ENCODE data around the gene PRKAG3.

Gene PRKAG3

GRCh38 chr2:218815649-218816048 lies 16.0 kb downstream of the PRKAG3 start:
- no peak for TF ChIP-seq CTCF (IDR thresholded peaks at IDR 0.05; ENCODE audit: control insufficient read depth, extremely low read depth, insufficient read depth)
- no peak for DNase-seq (ENCODE audit: low read depth)
- no peak overlapping the region for H3K4me3 ChIP-seq (ENCODE audit: low read depth, low read length)

DNA sequence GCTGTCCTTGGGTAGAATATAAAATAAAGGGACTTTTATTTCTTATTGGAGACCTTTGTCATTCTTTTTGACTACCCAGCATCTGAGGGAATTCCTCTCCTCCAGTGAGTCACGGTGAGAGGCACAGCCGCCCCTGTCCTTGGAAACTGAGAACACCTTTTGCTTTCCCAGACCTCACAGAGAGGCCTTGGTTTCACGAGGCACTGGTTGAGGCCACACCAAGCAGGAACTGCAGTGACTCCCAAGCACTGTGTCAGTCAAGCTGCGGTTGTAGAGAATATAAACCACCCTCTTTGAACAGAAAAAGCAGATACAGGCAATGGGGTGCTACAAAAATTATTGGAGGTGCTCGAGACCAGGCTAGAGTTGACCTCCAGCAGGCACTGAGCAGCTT lies 16.4 kb downstream of the PRKAG3 start:
- DNase-seq (ENCODE audit: low read depth), result no peak
- TF ChIP-seq CTCF (IDR thresholded peaks at IDR 0.05; ENCODE audit: control insufficient read depth, extremely low read depth, insufficient read depth), result no peak
- H3K4me3 ChIP-seq (ENCODE audit: low read depth, low read length), result no peak overlapping the region

GRCh38 chr2:218814540-218815243 lies 16.9 kb downstream of the PRKAG3 start:
- no peak for TF ChIP-seq CTCF (IDR thresholded peaks at IDR 0.05; ENCODE audit: control insufficient read depth, extremely low read depth, insufficient read depth)
- no peak for DNase-seq (ENCODE audit: low read depth)
- H3K4me3 ChIP-seq (ENCODE audit: low read depth, low read length), result no peak overlapping the region

DNA sequence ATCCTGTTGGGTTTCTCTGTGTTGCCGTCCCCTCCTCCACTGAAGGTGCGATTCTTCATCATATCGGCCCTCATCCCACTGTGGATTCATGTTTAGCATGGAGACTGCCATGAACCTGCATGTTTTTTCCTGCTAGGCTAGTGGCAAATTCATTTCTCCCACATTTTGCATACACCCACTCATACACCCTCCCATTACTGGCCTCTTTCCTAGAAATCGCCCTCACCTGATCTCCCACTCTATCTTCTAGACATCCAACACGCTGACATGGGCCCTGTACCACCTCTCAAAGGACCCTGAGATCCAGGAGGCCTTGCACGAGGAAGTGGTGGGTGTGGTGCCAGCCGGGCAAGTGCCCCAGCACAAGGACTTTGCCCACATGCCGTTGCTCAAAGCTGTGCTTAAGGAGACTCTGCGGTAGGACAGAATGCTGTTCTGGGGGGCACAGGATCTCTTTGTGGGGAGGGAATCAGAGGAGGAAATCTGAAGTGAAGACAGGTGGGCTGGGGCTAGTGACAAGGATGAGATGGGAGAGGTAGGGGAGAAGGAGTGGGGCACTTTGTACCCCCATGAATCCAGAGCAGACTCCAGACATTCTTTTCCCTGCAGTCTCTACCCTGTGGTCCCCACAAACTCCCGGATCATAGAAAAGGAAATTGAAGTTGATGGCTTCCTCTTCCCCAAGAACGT lies 17.7 kb downstream of the PRKAG3 start:
- H3K4me3 ChIP-seq (ENCODE audit: low read depth, low read length), result no peak overlapping the region
- no peak for TF ChIP-seq CTCF (IDR thresholded peaks at IDR 0.05; ENCODE audit: control insufficient read depth, extremely low read depth, insufficient read depth)
- no peak for DNase-seq (ENCODE audit: low read depth)

- no peak for DNase-seq (ENCODE audit: low read depth)
- no peak overlapping the region for H3K4me3 ChIP-seq (ENCODE audit: low read depth, low read length)
- no peak for TF ChIP-seq CTCF (IDR thresholded peaks at IDR 0.05; ENCODE audit: control insufficient read depth, extremely low read depth, insufficient read depth)
Observed at GRCh38 chr2:218812861-218813260, 18.7 kb downstream of the PRKAG3 start.

DNA sequence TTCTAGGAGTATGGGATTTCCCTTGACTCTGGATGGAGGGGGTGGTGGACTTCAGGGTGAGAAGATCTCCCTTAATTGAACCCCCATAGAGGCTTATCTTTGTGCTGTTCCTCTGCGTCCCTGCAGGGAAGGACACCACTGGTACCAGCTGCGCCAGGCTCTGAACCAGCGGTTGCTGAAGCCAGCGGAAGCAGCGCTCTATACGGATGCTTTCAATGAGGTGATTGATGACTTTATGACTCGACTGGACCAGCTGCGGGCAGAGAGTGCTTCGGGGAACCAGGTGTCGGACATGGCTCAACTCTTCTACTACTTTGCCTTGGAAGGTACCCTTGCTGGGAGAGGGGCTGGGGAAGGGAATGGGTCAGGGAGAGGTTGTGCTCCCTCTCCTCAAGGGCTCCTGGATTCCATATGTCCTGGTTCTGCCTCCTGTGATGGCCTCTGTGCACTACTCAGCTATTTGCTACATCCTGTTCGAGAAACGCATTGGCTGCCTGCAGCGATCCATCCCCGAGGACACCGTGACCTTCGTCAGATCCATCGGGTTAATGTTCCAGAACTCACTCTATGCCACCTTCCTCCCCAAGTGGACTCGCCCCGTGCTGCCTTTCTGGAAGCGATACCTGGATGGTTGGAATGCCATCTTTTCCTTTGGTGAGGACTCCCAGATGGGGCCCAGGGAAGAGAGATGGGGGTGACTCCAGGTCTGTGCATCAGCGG lies 19.3 kb downstream of the PRKAG3 start:
- no peak overlapping the region for H3K4me3 ChIP-seq (ENCODE audit: low read depth, low read length)
- DNase-seq (ENCODE audit: low read depth), result no peak
- no peak for TF ChIP-seq CTCF (IDR thresholded peaks at IDR 0.05; ENCODE audit: control insufficient read depth, extremely low read depth, insufficient read depth)
